KOPT-K1 (cell line): ENCODE measurements around the gene ATXN7L1.
A peak's percentile ranks its signal among the peaks of the same experiment; 100 is the strongest.

Experiments
- H3K27ac ChIP-seq: fragments of 200-600 bp; sonication (generic); 2 replicates; pipeline ENCODE4 v1.5.1; 2016; ENCODE audit warnings: antibody characterized with exemption, mild to moderate bottlenecking, low read depth, low read length; ENCODE audit not compliant: poor library complexity, severe bottlenecking
- H3K36me3 ChIP-seq: fragments of 200-600 bp; sonication (generic); 2 replicates; pipeline ENCODE4 v1.5.1; 2017; ENCODE audit warnings: antibody characterized with exemption, mild to moderate bottlenecking, low read length, moderate library complexity; ENCODE audit not compliant: insufficient read depth
- H3K9me3 ChIP-seq: fragments of 200-600 bp; sonication (generic); 2 replicates; pipeline ENCODE4 v1.5.1; 2017; ENCODE audit warnings: antibody characterized with exemption, low read length, mild to moderate bottlenecking; ENCODE audit not compliant: insufficient read depth, poor library complexity, severe bottlenecking

Gene ATXN7L1

GRCh38 chr7:105640956-105641810 is 235.2 kb downstream of the ATXN7L1 start:
- Histone ChIP-seq H3K9me3 (no peaks in the 10 kb centered on the region), H3K27ac (peak overlapping the region; percentile 66), H3K36me3 (peaks cover 61% of the 10 kb centered on the region)

GRCh38 chr7:105639667-105640493 is 236.5 kb downstream of the ATXN7L1 start:
- Histone ChIP-seq H3K36me3 (peaks cover 73% of the 10 kb centered on the region), H3K9me3 (no peaks in the 10 kb centered on the region), H3K27ac (no peak overlapping the region)

- Histone ChIP-seq H3K9me3 (no peaks in the 10 kb centered on the region), H3K36me3 (peaks cover 77% of the 10 kb centered on the region), H3K27ac (no peak overlapping the region)
These were observed 237.4 kb downstream of the ATXN7L1 start for GRCh38 chr7:105638902-105639495.

GRCh38 chr7:105638334-105638733 is 238.1 kb downstream of the ATXN7L1 start:
- H3K9me3 ChIP-seq, result no peaks in the 10 kb centered on the region
- H3K27ac ChIP-seq, result no peak overlapping the region
- H3K36me3 ChIP-seq, result peaks cover 80% of the 10 kb centered on the region

GRCh38 chr7:105637755-105638154 is 238.6 kb downstream of the ATXN7L1 start:
- Histone ChIP-seq H3K9me3 (no peaks in the 10 kb centered on the region), H3K36me3 (peaks cover 77% of the 10 kb centered on the region), H3K27ac (no peak overlapping the region)

- peaks cover 70% of the 10 kb centered on the region for H3K36me3 ChIP-seq
- H3K27ac ChIP-seq, result no peak overlapping the region
These were observed 239.4 kb downstream of the ATXN7L1 start for GRCh38 chr7:105636982-105637381.

GRCh38 chr7:105635197-105635596 is 241.2 kb downstream of the ATXN7L1 start:
- Histone ChIP-seq H3K9me3 (no peaks in the 10 kb centered on the region), H3K27ac (no peak overlapping the region), H3K36me3 (peaks cover 75% of the 10 kb centered on the region)

More at GRCh38 chr7:105636982-105637381, 239.4 kb downstream of the ATXN7L1 start:
- no peaks in the 10 kb centered on the region for H3K9me3 ChIP-seq

GRCh38 chr7:105625986-105626385 is 250.4 kb downstream of the ATXN7L1 start:
- Histone ChIP-seq H3K36me3 (peaks cover 49% of the 10 kb centered on the region; the same call in 1 of the 2 replicates), H3K27ac (no peak overlapping the region), H3K9me3 (peaks cover 7% of the 10 kb centered on the region)

- H3K36me3 ChIP-seq, result peaks cover 54% of the 10 kb centered on the region
- no peak overlapping the region for H3K27ac ChIP-seq
- peaks cover 7% of the 10 kb centered on the region for H3K9me3 ChIP-seq
These were observed 252.5 kb downstream of the ATXN7L1 start for GRCh38 chr7:105623906-105624305.

GRCh38 chr7:105623378-105623777 is 253.0 kb downstream of the ATXN7L1 start:
- Histone ChIP-seq H3K27ac (no peak overlapping the region), H3K36me3 (peaks cover 60% of the 10 kb centered on the region), H3K9me3 (peaks cover 7% of the 10 kb centered on the region)

GRCh38 chr7:105622106-105622731 is 254.2 kb downstream of the ATXN7L1 start:
- peaks cover 70% of the 10 kb centered on the region for H3K36me3 ChIP-seq
- H3K27ac ChIP-seq, result no peak overlapping the region
- H3K9me3 ChIP-seq, result peaks cover 7% of the 10 kb centered on the region

GRCh38 chr7:105621617-105622016 is 254.8 kb downstream of the ATXN7L1 start:
- peaks cover 7% of the 10 kb centered on the region for H3K9me3 ChIP-seq
- no peak overlapping the region for H3K27ac ChIP-seq
- peaks cover 69% of the 10 kb centered on the region for H3K36me3 ChIP-seq

GRCh38 chr7:105621176-105621575 is 255.2 kb downstream of the ATXN7L1 start:
- peaks cover 65% of the 10 kb centered on the region for H3K36me3 ChIP-seq
- peaks cover 4% of the 10 kb centered on the region for H3K9me3 ChIP-seq
- no peak overlapping the region for H3K27ac ChIP-seq

- no peaks in the 10 kb centered on the region for H3K9me3 ChIP-seq
- H3K36me3 ChIP-seq, result peaks cover 64% of the 10 kb centered on the region
- H3K27ac ChIP-seq, result no peak overlapping the region
These were observed 256.8 kb downstream of the ATXN7L1 start for GRCh38 chr7:105619590-105619989.

GRCh38 chr7:105618016-105618296 is 258.4 kb downstream of the ATXN7L1 start:
- Histone ChIP-seq H3K36me3 (peaks cover 67% of the 10 kb centered on the region), H3K9me3 (no peaks in the 10 kb centered on the region), H3K27ac (no peak overlapping the region)
